Measurements from ENCODE around the gene TRAPPC1. TPM values are rescaled to one million over a fixed set of nuclear protein-coding genes. Genes with fewer than 3 reads are reported as not detected.
"Not testable (repeated sequence)": the region's sequence is repeated elsewhere in the genome, so short reads cannot be mapped to it uniquely, and the experiment has no call there.

The TRAPPC1 gene
- total RNA-seq, 1 experiment from 2014 or later, result 75.5 TPM

DNA sequence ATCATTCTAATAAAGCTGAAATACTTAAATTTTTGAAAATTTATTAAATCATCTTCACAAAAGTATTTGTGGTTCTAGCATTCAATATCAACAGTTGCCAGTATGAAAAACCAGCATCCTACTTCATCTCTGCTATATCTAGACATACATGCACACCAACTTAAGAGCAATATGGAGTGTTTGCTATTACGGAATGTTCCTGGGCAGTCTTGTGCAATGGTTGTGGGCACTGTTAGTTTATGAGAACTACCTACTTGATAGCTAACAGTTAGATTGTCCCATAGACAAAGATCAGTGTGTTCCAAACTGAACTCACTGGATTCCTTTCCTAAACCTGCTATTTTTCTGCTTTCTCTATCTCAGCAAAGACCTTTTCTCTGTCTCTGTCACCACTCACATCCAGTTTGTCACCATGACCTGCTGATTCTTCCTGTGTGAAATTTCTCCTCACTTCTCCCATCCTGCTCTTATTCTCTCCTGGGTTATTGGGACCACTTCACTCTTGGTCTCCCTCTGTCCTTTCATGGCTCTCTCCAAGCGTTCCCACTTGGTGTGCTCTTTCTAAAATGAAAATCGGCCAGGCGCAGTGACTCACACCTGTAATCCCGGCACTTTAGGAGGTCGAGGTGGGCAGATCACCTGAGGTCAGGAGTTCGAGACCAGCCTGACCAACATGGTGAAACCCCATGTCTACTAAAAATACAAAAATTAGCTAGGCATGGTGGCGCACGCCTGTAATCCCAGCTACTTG is 27.9 kb upstream of the TRAPPC1 start:
- DNase-seq, result no peak
- no peak for TF ChIP-seq CTCF (IDR thresholded peaks at IDR 0.05; ENCODE audit: insufficient read depth in 1 of 2, low read depth in 1 of 2, low read length in 1 of 2, severe bottlenecking in 1 of 2, unreplicated experiment in 1 of 2)
- no peaks in the 10 kb centered on the region for H3K4me1 Mint-ChIP-seq (ENCODE audit: low read depth, unreplicated experiment)
- CTCF ChIA-PET, result no interaction called here
- Histone ChIP-seq H3K27me3 (replicated peaks; ENCODE audit: control insufficient read depth, insufficient read depth, low read length) (no peaks in the 10 kb centered on the region), H3K36me3 (ENCODE audit: control insufficient read depth, insufficient read depth, low read length) (no peaks in the 10 kb centered on the region), H3K4me1 (no peaks in the 10 kb centered on the region), H3K9me3 (no peaks in the 10 kb centered on the region), H3K4me3 (ENCODE audit: low read depth, low read length) (no peak overlapping the region)
- intact Hi-C loops (cut with micrococcal nuclease; ENCODE audit: unreplicated experiment), result no loop called here
- H3K4me3 Mint-ChIP-seq (ENCODE audit: unreplicated experiment), result no peak overlapping the region
- no peaks in the 10 kb centered on the region for H3K27me3 Mint-ChIP-seq (ENCODE audit: insufficient read depth, unreplicated experiment)
- no peaks in the 10 kb centered on the region for H3K9me3 Mint-ChIP-seq (ENCODE audit: unreplicated experiment)
- POLR2A ChIA-PET, result no interaction called here
- no peak overlapping the region for H3K27ac Mint-ChIP-seq (ENCODE audit: unreplicated experiment)
- no TSS peak for BruUV-seq (replicated peaks)
- H3K36me3 Mint-ChIP-seq (ENCODE audit: insufficient read depth, unreplicated experiment), result no peaks in the 10 kb centered on the region

DNA sequence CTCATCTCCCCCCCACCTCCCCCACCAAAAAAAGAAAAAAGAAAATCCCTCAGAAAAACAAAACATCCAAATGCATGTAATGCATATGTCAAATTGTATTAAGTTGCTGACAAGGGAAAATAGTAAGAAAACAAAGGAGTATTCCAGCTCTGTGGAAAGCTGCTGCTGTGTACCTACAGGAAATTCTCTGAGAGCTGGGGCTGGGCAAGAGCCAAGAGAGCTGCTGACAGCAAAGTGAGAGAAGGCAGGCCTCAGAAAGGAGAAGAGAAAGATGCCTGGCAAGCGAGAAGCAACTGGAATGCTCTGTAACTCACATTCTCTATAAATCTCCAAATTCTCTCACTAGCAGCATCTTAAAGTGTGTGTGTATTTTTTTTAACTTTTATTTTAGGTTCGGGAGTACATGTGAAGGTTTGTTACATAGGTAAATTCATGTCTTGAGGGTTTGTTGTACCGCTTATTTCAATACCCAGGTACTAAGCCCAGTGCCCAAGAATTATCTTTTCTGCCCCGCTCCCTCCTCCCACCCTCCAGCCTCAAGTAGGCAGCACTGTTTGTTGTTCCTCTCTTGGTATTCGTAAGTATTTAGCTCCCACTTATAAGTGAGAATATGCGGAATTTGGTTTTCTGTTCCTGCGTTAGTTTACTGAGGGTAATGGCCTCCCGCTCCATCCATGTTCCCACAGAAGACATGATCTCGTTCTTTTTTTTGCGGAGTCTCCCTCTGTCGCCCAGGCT is 24.7 kb upstream of the TRAPPC1 start:
- H3K4me3 ChIP-seq (ENCODE audit: low read depth, low read length), result no peak overlapping the region
- POLR2A ChIA-PET, result no interaction called here
- BruUV-seq (replicated peaks), result no TSS peak
- no peaks in the 10 kb centered on the region for H3K27me3 ChIP-seq (replicated peaks; ENCODE audit: control insufficient read depth, insufficient read depth, low read length)
- H3K4me3 Mint-ChIP-seq (ENCODE audit: unreplicated experiment), result no peak overlapping the region
- no peak for DNase-seq
- no peak overlapping the region for H3K27ac Mint-ChIP-seq (ENCODE audit: unreplicated experiment)
- no peaks in the 10 kb centered on the region for H3K27me3 Mint-ChIP-seq (ENCODE audit: insufficient read depth, unreplicated experiment)
- H3K4me1 ChIP-seq, result no peaks in the 10 kb centered on the region
- H3K36me3 ChIP-seq (ENCODE audit: control insufficient read depth, insufficient read depth, low read length), result no peaks in the 10 kb centered on the region
- CTCF ChIA-PET, result no interaction called here
- intact Hi-C loops (cut with micrococcal nuclease; ENCODE audit: unreplicated experiment), result no loop called here
- H3K9me3 ChIP-seq, result no peaks in the 10 kb centered on the region
- no peaks in the 10 kb centered on the region for H3K4me1 Mint-ChIP-seq (ENCODE audit: low read depth, unreplicated experiment)
- no peaks in the 10 kb centered on the region for H3K36me3 Mint-ChIP-seq (ENCODE audit: insufficient read depth, unreplicated experiment)
- H3K9me3 Mint-ChIP-seq (ENCODE audit: unreplicated experiment), result no peaks in the 10 kb centered on the region
- TF ChIP-seq CTCF (IDR thresholded peaks at IDR 0.05; ENCODE audit: insufficient read depth in 1 of 2, low read depth in 1 of 2, low read length in 1 of 2, severe bottlenecking in 1 of 2, unreplicated experiment in 1 of 2), result no peak

DNA sequence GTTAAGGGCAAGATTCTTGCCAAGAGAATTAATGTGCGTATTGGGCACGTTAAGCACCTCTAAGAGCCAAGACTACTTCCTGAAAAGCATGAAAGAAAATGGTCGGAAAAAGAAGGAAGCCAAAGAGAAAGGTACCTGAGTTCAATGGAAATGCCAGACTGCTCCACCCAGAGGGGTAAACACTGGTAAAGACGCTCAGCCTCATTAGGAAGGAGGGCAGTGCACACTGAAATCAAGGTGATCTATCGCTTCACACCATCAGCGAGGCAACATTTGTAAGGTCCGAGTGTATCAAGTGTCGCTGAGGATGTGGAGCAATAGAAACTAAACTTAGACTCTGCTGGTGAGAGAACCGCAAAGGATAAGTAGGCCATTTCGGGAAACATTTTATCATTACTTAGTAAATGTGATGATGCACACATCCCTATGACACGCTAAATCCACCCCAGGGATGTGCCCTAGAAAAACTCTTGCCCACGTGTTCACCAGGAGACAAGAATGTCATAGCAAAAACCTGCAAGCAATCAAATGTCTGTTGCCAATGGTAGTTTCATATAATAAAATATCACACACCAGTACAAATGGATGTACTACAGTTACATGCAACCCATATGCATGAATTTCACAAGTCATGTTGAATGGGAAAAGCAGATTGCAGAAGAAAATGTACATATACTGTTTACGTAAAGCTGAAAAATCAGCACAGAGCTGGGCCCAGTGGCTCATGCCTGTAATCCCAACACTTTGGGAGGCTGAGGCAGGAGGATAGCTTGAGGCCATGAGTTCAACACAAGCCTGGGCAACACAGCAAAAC is 23.9 kb upstream of the TRAPPC1 start:
- POLR2A ChIA-PET, result no interaction called here

GRCh38 chr17:7953266-7953665 is 21.5 kb upstream of the TRAPPC1 start:
- H3K36me3 Mint-ChIP-seq (ENCODE audit: insufficient read depth, unreplicated experiment); H3K4me1 Mint-ChIP-seq (ENCODE audit: low read depth, unreplicated experiment); H3K9me3 Mint-ChIP-seq (ENCODE audit: unreplicated experiment); H3K4me3 Mint-ChIP-seq (ENCODE audit: unreplicated experiment); BruUV-seq (replicated peaks); H3K4me3 ChIP-seq (ENCODE audit: low read depth, low read length); H3K27me3 Mint-ChIP-seq (ENCODE audit: insufficient read depth, unreplicated experiment); H3K4me1 ChIP-seq; H3K27ac Mint-ChIP-seq (ENCODE audit: unreplicated experiment); H3K27me3 ChIP-seq (replicated peaks; ENCODE audit: control insufficient read depth, insufficient read depth, low read length); H3K36me3 ChIP-seq (ENCODE audit: control insufficient read depth, insufficient read depth, low read length); POLR2A ChIA-PET; DNase-seq; CTCF ChIA-PET; H3K9me3 ChIP-seq; intact Hi-C loops (cut with micrococcal nuclease; ENCODE audit: unreplicated experiment): not testable (repeated sequence)

More for the DNA sequence above, 23.9 kb upstream of the TRAPPC1 start:
- no TSS peak for BruUV-seq (replicated peaks)
- H3K27me3 Mint-ChIP-seq (ENCODE audit: insufficient read depth, unreplicated experiment), result no peaks in the 10 kb centered on the region
- intact Hi-C loops (cut with micrococcal nuclease; ENCODE audit: unreplicated experiment), result no loop called here
- H3K27ac Mint-ChIP-seq (ENCODE audit: unreplicated experiment), result no peak overlapping the region
- Histone ChIP-seq H3K36me3 (ENCODE audit: control insufficient read depth, insufficient read depth, low read length) (no peaks in the 10 kb centered on the region), H3K27me3 (replicated peaks; ENCODE audit: control insufficient read depth, insufficient read depth, low read length) (no peaks in the 10 kb centered on the region), H3K4me3 (ENCODE audit: low read depth, low read length) (no peak overlapping the region), H3K4me1 (no peaks in the 10 kb centered on the region), H3K9me3 (no peaks in the 10 kb centered on the region)
- no peak for TF ChIP-seq CTCF (IDR thresholded peaks at IDR 0.05; ENCODE audit: insufficient read depth in 1 of 2, low read depth in 1 of 2, low read length in 1 of 2, severe bottlenecking in 1 of 2, unreplicated experiment in 1 of 2)
- no peak for DNase-seq
- no peaks in the 10 kb centered on the region for H3K36me3 Mint-ChIP-seq (ENCODE audit: insufficient read depth, unreplicated experiment)
- H3K4me3 Mint-ChIP-seq (ENCODE audit: unreplicated experiment), result no peak overlapping the region
- CTCF ChIA-PET, result no interaction called here
- no peaks in the 10 kb centered on the region for H3K9me3 Mint-ChIP-seq (ENCODE audit: unreplicated experiment)
- H3K4me1 Mint-ChIP-seq (ENCODE audit: low read depth, unreplicated experiment), result no peaks in the 10 kb centered on the region

Data from Caco-2 (cell line).